Activated T-cell treated with anti-CD3 and anti-CD28 coated beads, Interleukin-2, amount 50 U/mL, for 72 hours (primary cell): ENCODE measurements around the gene ZFAND2B. TPM values are rescaled to one million over a fixed set of nuclear protein-coding genes. Genes with fewer than 3 reads are reported as not detected.

ENCODE experiments used
- ATAC-seq, 2 donors: fragments of 150-1000 bp; cut with Tn5 transposase; replicated peaks in 1 of 2; 2 replicates each; pipeline ENCODE4 v1.10.0; 2021; ENCODE audit warnings: moderate library complexity in 2 of 2, mild to moderate bottlenecking in 1 of 2
- DNase-seq, 2 donors: peaks; one replicate each; pipeline ENCODE4 v3.0.0; 2021 to 2022; ENCODE audit warnings: mixed read lengths in 1 of 2
- H3K27ac Mint-ChIP-seq: one replicate; pipeline ENCODE4 v1.8.0; 2022; ENCODE audit warnings: mild to moderate bottlenecking, moderate library complexity, mixed read lengths
- H3K27me3 Mint-ChIP-seq: one replicate; pipeline ENCODE4 v1.8.0; 2022; ENCODE audit warnings: low read depth, mixed read lengths
- H3K36me3 Mint-ChIP-seq, 2 donors: one replicate each; pipeline ENCODE4 v1.8.0; 2022; ENCODE audit warnings: mixed read lengths in 2 of 2, mild to moderate bottlenecking in 1 of 2; ENCODE audit not compliant: insufficient read depth in 2 of 2
- H3K4me1 Mint-ChIP-seq: one replicate; pipeline ENCODE4 v1.8.0; 2022; ENCODE audit warnings: low read depth, mixed read lengths
- H3K4me3 Mint-ChIP-seq, 2 donors: one replicate each; pipeline ENCODE4 v1.8.0; 2022; ENCODE audit warnings: mild to moderate bottlenecking in 2 of 2, mixed read lengths in 2 of 2, moderate library complexity in 2 of 2
- H3K9me3 Mint-ChIP-seq, 2 donors: one replicate each; pipeline ENCODE4 v1.8.0; 2022; ENCODE audit warnings: mixed read lengths in 2 of 2
- total RNA-seq, 2 donors: library from RNA; stranded (reverse); gene quantifications; one replicate each; pipeline ENCODE4 v1.2.3, GENCODE V29; 2022

ZFAND2B gene
- 10 to 100 TPM; 45.5 to 47.7 TPM for total RNA-seq

- Mint-ChIP-seq H3K9me3 (peaks cover 0 to 3% of the 10 kb centered on the region in 2 donors), H3K27me3 (no peaks in the 10 kb centered on the region), H3K4me1 (peaks cover 42% of the 10 kb centered on the region), H3K4me3 (peak within 1 kb of the TSS; percentile 79 to 83), H3K36me3 (peaks cover 1 to 7% of the 10 kb centered on the region in 2 donors), H3K27ac (peak within 1 kb of the TSS; percentile 69)
- DNase-seq: peak; percentile 96 to 98
- peak; percentile 97 for ATAC-seq
Measured at GRCh38 chr2:219206328-219207133, at the start of gene ZFAND2B. Gene ZFAND2B (plus strand): TSS chr2:219206782. CDS start chr2:219206988, 206 bp downstream.

GRCh38 chr2:219157396-219157795, 49.2 kb upstream of the ZFAND2B start:
- DNase-seq: no peak

GRCh38 chr2:219158025-219158424, 48.6 kb upstream of the ZFAND2B start:
- H3K4me1 Mint-ChIP-seq: peaks cover 19% of the 10 kb centered on the region
- ATAC-seq: no peak
- no peaks in the 10 kb centered on the region for H3K9me3 Mint-ChIP-seq
- no peak for DNase-seq
- no peaks in the 10 kb centered on the region for H3K27me3 Mint-ChIP-seq
- no peak overlapping the region for H3K27ac Mint-ChIP-seq
- peaks cover 5 to 8% of the 10 kb centered on the region in 2 donors for H3K36me3 Mint-ChIP-seq
- no peak overlapping the region for H3K4me3 Mint-ChIP-seq

More at GRCh38 chr2:219157396-219157795, 49.2 kb upstream of the ZFAND2B start:
- no peak for ATAC-seq
- Mint-ChIP-seq H3K4me3 (no peak overlapping the region), H3K27ac (no peak overlapping the region), H3K4me1 (peaks cover 19% of the 10 kb centered on the region), H3K36me3 (peaks cover 5 to 8% of the 10 kb centered on the region in 2 donors), H3K27me3 (no peaks in the 10 kb centered on the region), H3K9me3 (no peaks in the 10 kb centered on the region)

- Mint-ChIP-seq H3K4me3 (peak overlapping the region in 1 of 2 donors; percentile 56), H3K27me3 (no peaks in the 10 kb centered on the region), H3K36me3 (peaks cover 4 to 5% of the 10 kb centered on the region in 2 donors), H3K4me1 (peaks cover 19% of the 10 kb centered on the region), H3K9me3 (no peaks in the 10 kb centered on the region), H3K27ac (no peak overlapping the region)
- DNase-seq: no peak
- no peak for ATAC-seq
Measured at GRCh38 chr2:219158586-219158985, 48.0 kb upstream of the ZFAND2B start.

GRCh38 chr2:219159771-219160185, 46.8 kb upstream of the ZFAND2B start:
- Mint-ChIP-seq H3K36me3 (peaks cover 4 to 5% of the 10 kb centered on the region in 2 donors), H3K27ac (peak overlapping the region; percentile 78), H3K4me1 (peaks cover 19% of the 10 kb centered on the region), H3K4me3 (peak overlapping the region; percentile 85 to 87), H3K9me3 (no peaks in the 10 kb centered on the region), H3K27me3 (no peaks in the 10 kb centered on the region)
- DNase-seq (no peak), ATAC-seq (peak; percentile 0)

- Mint-ChIP-seq H3K36me3 (peaks cover 4% of the 10 kb centered on the region in 2 donors), H3K27me3 (no peaks in the 10 kb centered on the region), H3K27ac (peak within 1 kb of the TSS; percentile 90), H3K9me3 (no peaks in the 10 kb centered on the region), H3K4me3 (peak within 1 kb of the TSS; percentile 85 to 87), H3K4me1 (peaks cover 19% of the 10 kb centered on the region)
- peak; percentile 95 to 96 for DNase-seq
- peak; percentile 87 to 88 for ATAC-seq
Measured at GRCh38 chr2:219160186-219161017, 46.2 kb upstream of the ZFAND2B start, which contains the start of gene NHEJ1. Gene NHEJ1 (minus strand): TSS chr2:219160815. CDS start chr2:219158362, 2,453 bp downstream.

GRCh38 chr2:219161097-219161496, 45.5 kb upstream of the ZFAND2B start:
- peak overlapping the region; percentile 85 to 87 for H3K4me3 Mint-ChIP-seq
- no peaks in the 10 kb centered on the region for H3K9me3 Mint-ChIP-seq
- DNase-seq (no peak), ATAC-seq (no peak)
- H3K36me3 Mint-ChIP-seq: peaks cover 4% of the 10 kb centered on the region in 2 donors
- peak overlapping the region; percentile 51 for H3K27ac Mint-ChIP-seq
- peaks cover 19% of the 10 kb centered on the region for H3K4me1 Mint-ChIP-seq
- no peaks in the 10 kb centered on the region for H3K27me3 Mint-ChIP-seq

GRCh38 chr2:219163156-219163555, 43.4 kb upstream of the ZFAND2B start:
- Mint-ChIP-seq H3K4me1 (peaks cover 19% of the 10 kb centered on the region), H3K4me3 (no peak overlapping the region), H3K27ac (no peak overlapping the region), H3K36me3 (no peaks in the 10 kb centered on the region), H3K27me3 (no peaks in the 10 kb centered on the region), H3K9me3 (no peaks in the 10 kb centered on the region)
- DNase-seq: no peak
- ATAC-seq: no peak

- no peak overlapping the region for H3K4me3 Mint-ChIP-seq
- DNase-seq (no peak), ATAC-seq (no peak)
- H3K4me1 Mint-ChIP-seq: peaks cover 12% of the 10 kb centered on the region
- no peaks in the 10 kb centered on the region for H3K36me3 Mint-ChIP-seq
- no peaks in the 10 kb centered on the region for H3K9me3 Mint-ChIP-seq
- H3K27me3 Mint-ChIP-seq: no peaks in the 10 kb centered on the region
- H3K27ac Mint-ChIP-seq: no peak overlapping the region
Measured at GRCh38 chr2:219165058-219165911, 41.3 kb upstream of the ZFAND2B start.

- Mint-ChIP-seq H3K4me3 (no peak overlapping the region), H3K9me3 (no peaks in the 10 kb centered on the region), H3K36me3 (peaks cover 0 to 2% of the 10 kb centered on the region in 2 donors), H3K27ac (no peak overlapping the region), H3K4me1 (peaks cover 14% of the 10 kb centered on the region), H3K27me3 (no peaks in the 10 kb centered on the region)
- DNase-seq: no peak
- ATAC-seq: no peak
Measured at GRCh38 chr2:219167997-219168396, 38.6 kb upstream of the ZFAND2B start.

- H3K27ac Mint-ChIP-seq: no peak overlapping the region
- H3K36me3 Mint-ChIP-seq: peaks cover 0 to 2% of the 10 kb centered on the region in 2 donors
- H3K27me3 Mint-ChIP-seq: no peaks in the 10 kb centered on the region
- no peak overlapping the region for H3K4me3 Mint-ChIP-seq
- peaks cover 14% of the 10 kb centered on the region for H3K4me1 Mint-ChIP-seq
- no peaks in the 10 kb centered on the region for H3K9me3 Mint-ChIP-seq
- ATAC-seq: no peak
- DNase-seq: no peak
Measured at GRCh38 chr2:219168526-219168925, 38.1 kb upstream of the ZFAND2B start.

- peaks cover 15% of the 10 kb centered on the region for H3K4me1 Mint-ChIP-seq
- H3K9me3 Mint-ChIP-seq: no peaks in the 10 kb centered on the region
- H3K27me3 Mint-ChIP-seq: no peaks in the 10 kb centered on the region
- no peak for ATAC-seq
- no peak for DNase-seq
- peaks cover 0 to 3% of the 10 kb centered on the region in 2 donors for H3K36me3 Mint-ChIP-seq
- H3K27ac Mint-ChIP-seq: no peak overlapping the region
- no peak overlapping the region for H3K4me3 Mint-ChIP-seq
Measured at GRCh38 chr2:219168932-219169331, 37.6 kb upstream of the ZFAND2B start.
